ENCODE data around the gene GSTP1. TPM values are rescaled to one million over a fixed set of nuclear protein-coding genes. Genes with fewer than 3 reads are reported as not detected.

GSTP1 gene
- polyA plus RNA-seq, 3 donors = 853 to 1,483 (median 1,250) TPM

DNA sequence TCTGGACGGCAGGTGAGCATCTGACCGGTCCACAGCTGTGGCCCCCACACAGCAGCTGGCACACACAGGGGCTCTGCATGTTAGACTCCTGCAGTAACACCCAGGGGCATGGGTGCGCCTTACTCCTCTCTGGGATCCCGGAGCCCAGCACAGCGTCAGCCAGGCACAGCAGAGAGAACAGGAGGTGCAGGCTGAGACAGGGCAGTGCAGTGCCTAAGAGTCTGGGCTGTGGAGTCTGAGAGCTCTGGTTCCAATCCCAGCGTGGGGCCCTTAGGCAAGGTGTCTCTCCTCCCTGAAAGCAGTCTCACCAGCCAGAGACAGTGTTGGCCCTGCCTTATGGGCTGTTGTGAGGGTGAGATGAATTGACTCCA lies 43.8 kb downstream of the GSTP1 start:
- peaks cover 0 to 7% (median 0%) of the 10 kb centered on the region in 7 donors for H3K9me3 Mint-ChIP-seq
- no peak overlapping the region for H3K4me2 ChIP-seq (replicated peaks; ENCODE audit: extremely low read depth, low read length, poor library complexity, severe bottlenecking)
- no peaks in the 10 kb centered on the region for H3K36me3 ChIP-seq (replicated peaks in 1 of 2; ENCODE audit: control insufficient read depth in 1 of 2, insufficient read depth in 2 of 2, low read length in 2 of 2)
- TF ChIP-seq, protein P1, sequence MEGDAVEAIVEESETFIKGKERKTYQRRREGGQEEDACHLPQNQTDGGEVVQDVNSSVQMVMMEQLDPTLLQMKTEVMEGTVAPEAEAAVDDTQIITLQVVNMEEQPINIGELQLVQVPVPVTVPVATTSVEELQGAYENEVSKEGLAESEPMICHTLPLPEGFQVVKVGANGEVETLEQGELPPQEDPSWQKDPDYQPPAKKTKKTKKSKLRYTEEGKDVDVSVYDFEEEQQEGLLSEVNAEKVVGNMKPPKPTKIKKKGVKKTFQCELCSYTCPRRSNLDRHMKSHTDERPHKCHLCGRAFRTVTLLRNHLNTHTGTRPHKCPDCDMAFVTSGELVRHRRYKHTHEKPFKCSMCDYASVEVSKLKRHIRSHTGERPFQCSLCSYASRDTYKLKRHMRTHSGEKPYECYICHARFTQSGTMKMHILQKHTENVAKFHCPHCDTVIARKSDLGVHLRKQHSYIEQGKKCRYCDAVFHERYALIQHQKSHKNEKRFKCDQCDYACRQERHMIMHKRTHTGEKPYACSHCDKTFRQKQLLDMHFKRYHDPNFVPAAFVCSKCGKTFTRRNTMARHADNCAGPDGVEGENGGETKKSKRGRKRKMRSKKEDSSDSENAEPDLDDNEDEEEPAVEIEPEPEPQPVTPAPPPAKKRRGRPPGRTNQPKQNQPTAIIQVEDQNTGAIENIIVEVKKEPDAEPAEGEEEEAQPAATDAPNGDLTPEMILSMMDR (IDR thresholded peaks at IDR 0.05) = no peak
- no peaks in the 10 kb centered on the region for H3K36me3 Mint-ChIP-seq
- H3K4me1 ChIP-seq (ENCODE audit: control insufficient read depth in 1 of 2, insufficient read depth in 2 of 2, low read length in 2 of 2) = peaks cover 16 to 21% of the 10 kb centered on the region in 2 donors
- peaks cover 3 to 5% (median 4%) of the 10 kb centered on the region in 3 donors for H3K27me3 Mint-ChIP-seq (ENCODE audit: low read depth in 3 of 3)
- no peaks in the 10 kb centered on the region for H3K79me2 ChIP-seq (ENCODE audit: insufficient read depth, low read length)
- peak overlapping the region in 1 of 7 donors; percentile 39 for H3K27ac Mint-ChIP-seq
- H2AFZ ChIP-seq (ENCODE audit: insufficient read depth, low read depth, low read length, poor library complexity, severe bottlenecking) = no peak overlapping the region
- no peak overlapping the region for H3K4me3 Mint-ChIP-seq
- H3K4me1 Mint-ChIP-seq = peaks cover 10% of the 10 kb centered on the region
- no peak overlapping the region for H3K4me3 ChIP-seq (replicated peaks in 1 of 3; ENCODE audit: low read depth in 2 of 3, low read length in 3 of 3)
- intact Hi-C loops (cut with micrococcal nuclease) = loop anchor here (5.0 to 10.0 kb wide), 2 partner anchors 85 to 87 kb away; no protein-coding TSS in a partner anchor
- 96% methylated on average over 6 of the region's 6 CpGs for WGBS (ENCODE audit: insufficient coverage)
- DNase-seq = no peak
- H3K27ac ChIP-seq (ENCODE audit: low read depth in 1 of 2, low read length in 2 of 2) = no peak overlapping the region
- no peaks in the 10 kb centered on the region for H3K27me3 ChIP-seq (ENCODE audit: control insufficient read depth in 2 of 2, insufficient read depth in 2 of 2, low read length in 2 of 2)
- no peaks in the 10 kb centered on the region for H4K20me1 ChIP-seq (ENCODE audit: insufficient read depth, low read length)
- no peak overlapping the region for H3K9ac ChIP-seq (ENCODE audit: insufficient read depth, low read length, poor library complexity, severe bottlenecking)
- no peaks in the 10 kb centered on the region for H3K9me3 ChIP-seq (replicated peaks in 1 of 2; ENCODE audit: control insufficient read depth in 1 of 2, insufficient read depth in 1 of 2, low read length in 2 of 2)

- 95% methylated on average over 13 of the region's 15 CpGs for WGBS (ENCODE audit: insufficient coverage)
- Mint-ChIP-seq H3K4me1 (peaks cover 10% of the 10 kb centered on the region), H3K27ac (no peak overlapping the region), H3K27me3 (ENCODE audit: low read depth in 3 of 3) (peaks cover 3 to 5% (median 4%) of the 10 kb centered on the region in 3 donors), H3K9me3 (peaks cover 0 to 7% (median 0%) of the 10 kb centered on the region in 7 donors), H3K36me3 (no peaks in the 10 kb centered on the region), H3K4me3 (peak overlapping the region in 1 of 2 donors; percentile 39)
- Histone ChIP-seq H3K79me2 (ENCODE audit: insufficient read depth, low read length) (no peaks in the 10 kb centered on the region), H3K9ac (ENCODE audit: insufficient read depth, low read length, poor library complexity, severe bottlenecking) (no peak overlapping the region), H3K36me3 (replicated peaks in 1 of 2; ENCODE audit: control insufficient read depth in 1 of 2, insufficient read depth in 2 of 2, low read length in 2 of 2) (no peaks in the 10 kb centered on the region), H3K4me2 (replicated peaks; ENCODE audit: extremely low read depth, low read length, poor library complexity, severe bottlenecking) (no peak overlapping the region), H3K4me3 (replicated peaks in 1 of 3; ENCODE audit: low read depth in 2 of 3, low read length in 3 of 3) (no peak overlapping the region), H3K9me3 (replicated peaks in 1 of 2; ENCODE audit: control insufficient read depth in 1 of 2, insufficient read depth in 1 of 2, low read length in 2 of 2) (no peaks in the 10 kb centered on the region), H3K27me3 (ENCODE audit: control insufficient read depth in 2 of 2, insufficient read depth in 2 of 2, low read length in 2 of 2) (no peaks in the 10 kb centered on the region), H3K4me1 (ENCODE audit: control insufficient read depth in 1 of 2, insufficient read depth in 2 of 2, low read length in 2 of 2) (peaks cover 16 to 21% of the 10 kb centered on the region in 2 donors), H3K27ac (ENCODE audit: low read depth in 1 of 2, low read length in 2 of 2) (no peak overlapping the region), H2AFZ (ENCODE audit: insufficient read depth, low read depth, low read length, poor library complexity, severe bottlenecking) (no peak overlapping the region), H4K20me1 (ENCODE audit: insufficient read depth, low read length) (no peaks in the 10 kb centered on the region)
- DNase-seq = no peak
- TF ChIP-seq, protein P1 (IDR thresholded peaks at IDR 0.05) = no peak
- intact Hi-C loops (cut with micrococcal nuclease) = loop anchor here (5.0 to 10.0 kb wide), 2 partner anchors 84 to 87 kb away; no protein-coding TSS in a partner anchor
Observed at GRCh38 chr11:67627812-67628624, 44.4 kb downstream of the GSTP1 start.
